Measurements from ENCODE around the gene INMT.

GRCh38 chr7:30736291-30736690 is 15.6 kb upstream of the INMT start:
- TF ChIP-seq SUZ12 (IDR thresholded peaks at IDR 0.05): no peak
- no peak for TF ChIP-seq LEF1 (IDR thresholded peaks at IDR 0.05; ENCODE audit: borderline replicate concordance)
- TF ChIP-seq, protein P1, sequence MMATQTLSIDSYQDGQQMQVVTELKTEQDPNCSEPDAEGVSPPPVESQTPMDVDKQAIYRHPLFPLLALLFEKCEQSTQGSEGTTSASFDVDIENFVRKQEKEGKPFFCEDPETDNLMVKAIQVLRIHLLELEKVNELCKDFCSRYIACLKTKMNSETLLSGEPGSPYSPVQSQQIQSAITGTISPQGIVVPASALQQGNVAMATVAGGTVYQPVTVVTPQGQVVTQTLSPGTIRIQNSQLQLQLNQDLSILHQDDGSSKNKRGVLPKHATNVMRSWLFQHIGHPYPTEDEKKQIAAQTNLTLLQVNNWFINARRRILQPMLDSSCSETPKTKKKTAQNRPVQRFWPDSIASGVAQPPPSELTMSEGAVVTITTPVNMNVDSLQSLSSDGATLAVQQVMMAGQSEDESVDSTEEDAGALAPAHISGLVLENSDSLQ (IDR thresholded peaks at IDR 0.05): no peak
- TF ChIP-seq ELF4 (IDR thresholded peaks at IDR 0.05): no peak
- TF ChIP-seq ARNT (IDR thresholded peaks at IDR 0.05): no peak
- no peak for TF ChIP-seq SP1 (IDR thresholded peaks at IDR 0.05)
- no peak for TF ChIP-seq FOXA1 (IDR thresholded peaks at IDR 0.05)
- TF ChIP-seq TARDBP (IDR thresholded peaks at IDR 0.05): no peak
- no peak for TF ChIP-seq BHLHE40 (IDR thresholded peaks at IDR 0.05; ENCODE audit: borderline replicate concordance)
- no peak for TF ChIP-seq HDGF (IDR thresholded peaks at IDR 0.05; ENCODE audit: borderline replicate concordance)
- TF ChIP-seq L3MBTL2 (conservative IDR thresholded peaks at IDR 0.05): no peak
- TF ChIP-seq FOXM1 (IDR thresholded peaks at IDR 0.05; ENCODE audit: borderline replicate concordance): no peak
- no peak for TF ChIP-seq FOXK2 (IDR thresholded peaks at IDR 0.05)
